Astrocyte of the spinal cord (primary cell): ENCODE results near the gene PIEZO2.

Source experiments
- DNase-seq: peaks from one replicate; pipeline ENCODE4 v3.0.0; 2011; ENCODE audit warnings: low read depth, low spot score
- H3K4me3 ChIP-seq: 2 replicates; pipeline ENCODE4 v1.5.1; 2011; ENCODE audit warnings: low read depth, mild to moderate bottlenecking, low read length, moderate library complexity
- CTCF ChIP-seq: IDR thresholded peaks from 2 replicates; pipeline ENCODE4 v1.5.1; 2012; ENCODE audit warnings: low read depth, mild to moderate bottlenecking, low read length, inconsistent platforms
- in situ Hi-C: cut with HindIII; loops from 2 replicates; pipeline ENCODE4 v1.10.0; 2017; ENCODE audit warnings: low sequenced_read_pairs

PIEZO2 gene

DNA sequence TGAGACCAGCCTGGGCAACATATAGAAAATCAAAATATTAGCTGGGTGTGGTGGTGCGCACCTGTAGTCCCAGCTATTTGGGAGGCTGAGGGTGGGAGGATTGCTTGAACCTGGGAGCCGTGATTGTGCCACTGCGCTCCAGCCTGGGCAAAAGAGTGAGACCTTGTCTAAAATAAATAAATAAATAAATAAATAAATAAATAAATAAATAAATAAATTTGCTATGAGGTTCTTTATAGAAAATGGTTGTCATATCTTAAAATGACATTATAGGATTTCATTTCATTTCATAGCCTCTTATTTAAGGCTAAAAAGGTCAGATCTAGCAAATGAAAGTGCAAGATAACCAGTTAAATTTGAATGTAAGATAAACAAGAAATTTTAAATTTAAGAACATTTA, 430.6 kb downstream of the PIEZO2 start:
- TF ChIP-seq CTCF = no peak
- in situ Hi-C loops = no loop called here
- H3K4me3 ChIP-seq = no peak overlapping the region
- no peak for DNase-seq

- in situ Hi-C loops = no loop called here
- DNase-seq = peak; percentile 42
- H3K4me3 ChIP-seq = no peak overlapping the region
- no peak for TF ChIP-seq CTCF
These were observed 433.6 kb downstream of the PIEZO2 start for GRCh38 chr18:10715791-10716190.

DNA sequence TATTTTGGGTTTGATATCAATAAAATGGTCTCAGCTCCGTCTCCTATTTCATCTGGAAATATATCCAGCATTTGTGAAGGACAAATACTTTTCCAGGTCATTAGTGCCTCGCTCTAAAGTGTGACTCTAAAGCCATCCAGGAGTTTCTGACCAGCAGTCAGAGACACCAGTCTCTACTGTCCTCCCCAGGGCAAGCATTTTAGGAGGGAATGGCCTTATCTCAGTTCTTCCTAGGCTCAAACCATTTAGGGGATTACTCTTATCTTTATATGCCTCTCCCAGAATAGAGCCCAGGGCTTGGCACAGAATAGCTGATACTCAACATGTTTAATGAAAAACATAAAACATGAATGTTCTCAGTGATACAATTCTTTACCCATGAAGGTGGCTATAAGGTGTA, 436.0 kb downstream of the PIEZO2 start:
- in situ Hi-C loops = no loop called here
- TF ChIP-seq CTCF = no peak
- H3K4me3 ChIP-seq = no peak overlapping the region
- no peak for DNase-seq

DNA sequence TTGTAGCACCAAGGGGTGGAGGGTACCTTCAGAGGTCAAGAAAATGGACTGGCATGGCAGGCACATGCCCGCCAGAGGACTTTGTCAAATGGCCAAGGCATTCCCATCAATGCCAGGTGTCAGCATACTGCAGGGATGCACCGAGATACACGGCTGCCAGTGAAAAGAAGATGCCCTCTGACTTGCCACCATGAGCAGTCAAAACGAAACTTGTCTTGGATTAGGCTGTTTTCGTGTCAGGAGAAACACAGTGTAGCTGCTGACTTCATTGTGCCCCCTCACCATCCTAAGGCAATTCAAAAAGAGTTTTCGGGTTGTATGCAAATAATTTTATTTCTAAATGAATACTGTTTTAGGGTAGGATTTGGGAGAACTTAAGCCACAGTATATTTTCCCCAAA, 442.1 kb downstream of the PIEZO2 start:
- in situ Hi-C loops = no loop called here
- H3K4me3 ChIP-seq = no peak overlapping the region
- no peak for DNase-seq
- TF ChIP-seq CTCF = no peak

DNA sequence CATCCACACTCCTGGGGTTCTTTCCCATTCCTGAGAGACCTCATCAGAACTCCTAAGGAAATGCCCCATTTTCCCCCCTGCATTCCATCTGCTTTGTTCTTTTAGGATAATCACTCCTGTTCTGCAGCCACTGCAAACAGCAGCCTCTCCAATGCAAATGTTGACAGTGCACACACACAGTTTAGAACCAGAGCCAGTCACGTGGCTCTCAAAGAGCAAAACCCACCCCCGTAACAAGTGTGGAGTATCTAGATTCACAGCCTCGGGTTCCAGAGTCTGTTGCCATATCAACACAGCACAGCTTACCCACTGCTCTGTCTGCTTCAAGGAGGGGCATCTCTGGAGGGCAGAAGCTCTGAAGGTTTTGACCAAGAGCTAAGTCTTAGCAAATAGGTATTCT, 443.6 kb downstream of the PIEZO2 start:
- TF ChIP-seq CTCF = no peak
- no peak overlapping the region for H3K4me3 ChIP-seq
- DNase-seq = no peak
- in situ Hi-C loops = no loop called here

DNA sequence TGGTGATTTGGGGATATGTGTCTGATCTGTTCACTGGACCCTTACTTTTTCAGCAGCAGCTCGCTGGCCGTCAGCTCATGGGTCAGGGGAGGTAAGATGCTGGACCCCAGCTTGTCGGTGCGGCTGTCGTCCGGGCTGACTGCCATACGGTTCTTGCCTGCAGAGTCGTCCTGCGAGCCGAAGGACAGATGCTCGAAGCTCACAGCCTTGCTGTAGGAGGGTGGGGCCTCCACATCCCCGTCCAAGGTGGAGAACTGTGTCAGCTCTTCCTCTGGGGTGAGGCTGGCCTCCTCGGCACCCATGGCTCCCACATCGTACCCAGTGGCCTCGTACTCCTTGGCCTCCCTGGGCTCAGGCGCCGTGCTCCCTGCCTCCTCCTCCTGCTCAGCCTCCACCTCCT, 444.1 kb downstream of the PIEZO2 start:
- no peak overlapping the region for H3K4me3 ChIP-seq
- no peak for DNase-seq
- TF ChIP-seq CTCF = no peak
- in situ Hi-C loops = no loop called here

DNA sequence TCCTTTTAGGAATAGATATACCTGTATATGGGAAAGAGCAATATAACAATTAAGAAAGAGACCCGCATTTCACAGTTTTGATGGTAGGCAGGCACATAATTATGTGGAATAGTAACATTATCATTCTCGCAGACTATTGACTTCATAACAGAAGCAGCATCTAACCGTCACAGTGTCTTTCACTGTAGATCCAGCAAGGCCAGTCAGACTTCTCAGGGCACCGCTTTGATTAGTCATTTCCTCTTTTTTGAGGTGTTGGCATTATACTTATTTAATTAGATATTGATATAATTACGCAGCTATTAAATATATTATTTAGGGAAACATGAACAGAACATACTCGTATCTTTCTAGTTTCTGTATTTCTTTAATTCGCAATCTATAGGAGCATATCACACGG, 447.2 kb downstream of the PIEZO2 start:
- in situ Hi-C loops = no loop called here
- H3K4me3 ChIP-seq = no peak overlapping the region
- TF ChIP-seq CTCF = no peak
- no peak for DNase-seq
